Neural cell (in vitro differentiated cells): ENCODE data around the gene RTN4RL1. TPM values are rescaled to one million over a fixed set of nuclear protein-coding genes. Genes with fewer than 3 reads are reported as not detected.

Source experiments
- H2AFZ ChIP-seq: fragments of 200-600, 300-800 bp; sonication (generic), shearing (Covaris generic); 2 replicates; pipeline ENCODE4 v1.6.0; 2014; ENCODE audit warnings: low read depth, mild to moderate bottlenecking, antibody characterized with exemption, low read length, moderate library complexity
- H3F3A ChIP-seq: fragments of 200-600 bp; shearing (Covaris generic); 2 replicates; pipeline ENCODE4 v1.6.1; 2016; ENCODE audit warnings: mild to moderate bottlenecking, moderate library complexity, mixed read lengths, antibody characterized with exemption, low read length; ENCODE audit not compliant: insufficient read depth, poor library complexity, severe bottlenecking
- H3K27ac ChIP-seq: fragments of 200-600, 300-800 bp; sonication (generic), shearing (Covaris generic); 2 replicates; pipeline ENCODE4 v1.5.1; 2014; ENCODE audit warnings: mild to moderate bottlenecking, low read length, moderate library complexity
- H3K27me3 ChIP-seq: fragments of 300-800, 200-600 bp; sonication (generic), shearing (Covaris generic); 2 replicates; pipeline ENCODE4 v1.6.0; 2014; ENCODE audit warnings: mild to moderate bottlenecking, low read depth, low read length, moderate library complexity; ENCODE audit not compliant: insufficient read depth
- H3K36me3 ChIP-seq: fragments of 300-800, 200-600 bp; sonication (generic), shearing (Covaris generic); 2 replicates; pipeline ENCODE4 v1.5.1; 2014; ENCODE audit warnings: mild to moderate bottlenecking, antibody characterized with exemption, low read length, moderate library complexity; ENCODE audit not compliant: insufficient read depth
- H3K4me2 ChIP-seq: fragments of 300-800, 200-600 bp; sonication (generic), shearing (Covaris generic); 2 replicates; pipeline ENCODE4 v1.6.0; 2014; ENCODE audit warnings: mild to moderate bottlenecking, low read length
- H3K4me3 ChIP-seq: fragments of 300-800, 200-600 bp; sonication (generic), shearing (Covaris generic); 2 replicates; pipeline ENCODE4 v1.5.1; 2014; ENCODE audit warnings: mild to moderate bottlenecking, low read length, moderate library complexity
- H3K79me2 ChIP-seq: fragments of 200-600 bp; shearing (Covaris generic); replicated peaks from 2 replicates; pipeline ENCODE4 v1.6.0; 2014; ENCODE audit warnings: mild to moderate bottlenecking, low read length, moderate library complexity; ENCODE audit not compliant: insufficient read depth
- H3K9ac ChIP-seq: fragments of 300-800, 200-600 bp; sonication (generic), shearing (Covaris generic); 2 replicates; pipeline ENCODE4 v1.6.1; 2016; ENCODE audit warnings: mild to moderate bottlenecking, low read length, mixed read lengths
- H3K9me2 ChIP-seq: fragments of 200-600 bp; shearing (Covaris generic); 2 replicates; pipeline ENCODE4 v1.6.1; 2016; ENCODE audit warnings: mild to moderate bottlenecking, low read length, mixed read lengths; ENCODE audit not compliant: insufficient read depth
- H3K9me3 ChIP-seq: fragments of 200-600, 300-800 bp; sonication (generic), shearing (Covaris generic); 2 replicates; pipeline ENCODE4 v1.6.1; 2016; ENCODE audit warnings: mild to moderate bottlenecking, mixed run types, low read length, moderate library complexity, mixed read lengths
- H4K20me1 ChIP-seq: fragments of 200-600 bp; shearing (Covaris generic); 2 replicates; pipeline ENCODE4 v1.6.1; 2016; ENCODE audit warnings: mild to moderate bottlenecking, mixed run types; ENCODE audit not compliant: insufficient read depth
- CTCF ChIP-seq: fragments of 450-650 bp; IDR thresholded peaks from 2 replicates; pipeline ENCODE4 v1.5.1; 2014; ENCODE audit warnings: antibody characterized with exemption, mild to moderate bottlenecking, moderate library complexity; ENCODE audit not compliant: poor library complexity, severe bottlenecking
- EP300 ChIP-seq: fragments of 450-650 bp; conservative IDR thresholded peaks from 2 replicates; pipeline ENCODE4 v1.6.1; 2014; ENCODE audit warnings: antibody characterized with exemption, mild to moderate bottlenecking, moderate library complexity; ENCODE audit not compliant: poor library complexity, severe bottlenecking
- EZH2 ChIP-seq: fragments of 200-600, 300-800 bp; shearing (Covaris generic), sonication (generic); IDR thresholded peaks from 2 replicates; pipeline ENCODE4 v1.6.1; 2014; ENCODE audit warnings: antibody characterized with exemption, low read length, borderline replicate concordance, mild to moderate bottlenecking; ENCODE audit not compliant: insufficient read depth, poor library complexity, severe bottlenecking
- MXI1 ChIP-seq: fragments of 450-650 bp; conservative IDR thresholded peaks from 2 replicates; pipeline ENCODE4 v1.6.1; 2014; ENCODE audit warnings: antibody characterized with exemption, mild to moderate bottlenecking; ENCODE audit not compliant: poor library complexity, severe bottlenecking
- POLR2AphosphoS5 ChIP-seq: IDR thresholded peaks from 2 replicates; pipeline ENCODE4 v1.6.1; 2012
- RAD21 ChIP-seq: fragments of 450-650 bp; conservative IDR thresholded peaks from 2 replicates; pipeline ENCODE4 v1.6.1; 2014; ENCODE audit warnings: antibody characterized with exemption, mild to moderate bottlenecking, moderate library complexity
- SMC3 ChIP-seq: fragments of 450-650 bp; conservative IDR thresholded peaks from 2 replicates; pipeline ENCODE4 v1.6.1; 2014; ENCODE audit warnings: antibody characterized with exemption, mild to moderate bottlenecking, moderate library complexity; ENCODE audit not compliant: poor library complexity
- TAF1 ChIP-seq: IDR thresholded peaks from 2 replicates; pipeline ENCODE4 v1.6.1; 2012; ENCODE audit warnings: low read depth
- polyA plus RNA-seq: library from polyadenylated mRNA; depleted of rRNA; stranded (reverse); fragments of >200 nt; gene quantifications from 2 replicates; pipeline ENCODE4 v1.2.3, GENCODE V29; 2014
- TF ChIP-seq, protein P1 (sequence below): IDR thresholded peaks from 2 replicates; pipeline ENCODE4 v1.6.1; 2012; ENCODE audit warnings: borderline replicate concordance

Gene RTN4RL1
- polyA plus RNA-seq, 1 donor from 2014 or later = 8.1 TPM

DNA sequence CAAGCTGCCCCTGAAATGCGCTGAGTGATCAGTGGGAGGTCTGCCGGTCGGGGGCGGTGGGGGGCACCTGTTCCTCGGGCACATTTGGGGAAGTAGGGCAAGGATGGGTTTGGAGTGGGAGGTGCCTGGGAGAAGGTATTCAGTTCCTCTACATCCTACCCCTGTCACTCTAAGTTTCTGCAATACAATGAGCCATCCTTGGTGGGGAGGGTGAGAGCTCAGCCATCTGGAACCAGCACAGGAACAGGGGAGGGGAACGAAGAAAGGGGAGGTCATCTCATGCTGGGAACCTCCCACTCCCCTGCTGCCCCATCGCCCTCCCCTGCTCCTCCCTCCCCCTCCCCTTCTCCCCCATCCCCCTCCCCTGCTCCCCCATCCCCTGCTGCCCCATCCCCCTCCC lies 9.0 kb upstream of the RTN4RL1 start:
- H3K4me2 ChIP-seq = no peak overlapping the region
- H3K27me3 ChIP-seq = no peaks in the 10 kb centered on the region
- H3K79me2 ChIP-seq = no peaks in the 10 kb centered on the region
- no peaks in the 10 kb centered on the region for H3F3A ChIP-seq
- no peaks in the 10 kb centered on the region for H3K9me2 ChIP-seq
- no peaks in the 10 kb centered on the region for H4K20me1 ChIP-seq
- no peaks in the 10 kb centered on the region for H3K9me3 ChIP-seq
- no peak overlapping the region for H2AFZ ChIP-seq
- TF ChIP-seq, protein P1, sequence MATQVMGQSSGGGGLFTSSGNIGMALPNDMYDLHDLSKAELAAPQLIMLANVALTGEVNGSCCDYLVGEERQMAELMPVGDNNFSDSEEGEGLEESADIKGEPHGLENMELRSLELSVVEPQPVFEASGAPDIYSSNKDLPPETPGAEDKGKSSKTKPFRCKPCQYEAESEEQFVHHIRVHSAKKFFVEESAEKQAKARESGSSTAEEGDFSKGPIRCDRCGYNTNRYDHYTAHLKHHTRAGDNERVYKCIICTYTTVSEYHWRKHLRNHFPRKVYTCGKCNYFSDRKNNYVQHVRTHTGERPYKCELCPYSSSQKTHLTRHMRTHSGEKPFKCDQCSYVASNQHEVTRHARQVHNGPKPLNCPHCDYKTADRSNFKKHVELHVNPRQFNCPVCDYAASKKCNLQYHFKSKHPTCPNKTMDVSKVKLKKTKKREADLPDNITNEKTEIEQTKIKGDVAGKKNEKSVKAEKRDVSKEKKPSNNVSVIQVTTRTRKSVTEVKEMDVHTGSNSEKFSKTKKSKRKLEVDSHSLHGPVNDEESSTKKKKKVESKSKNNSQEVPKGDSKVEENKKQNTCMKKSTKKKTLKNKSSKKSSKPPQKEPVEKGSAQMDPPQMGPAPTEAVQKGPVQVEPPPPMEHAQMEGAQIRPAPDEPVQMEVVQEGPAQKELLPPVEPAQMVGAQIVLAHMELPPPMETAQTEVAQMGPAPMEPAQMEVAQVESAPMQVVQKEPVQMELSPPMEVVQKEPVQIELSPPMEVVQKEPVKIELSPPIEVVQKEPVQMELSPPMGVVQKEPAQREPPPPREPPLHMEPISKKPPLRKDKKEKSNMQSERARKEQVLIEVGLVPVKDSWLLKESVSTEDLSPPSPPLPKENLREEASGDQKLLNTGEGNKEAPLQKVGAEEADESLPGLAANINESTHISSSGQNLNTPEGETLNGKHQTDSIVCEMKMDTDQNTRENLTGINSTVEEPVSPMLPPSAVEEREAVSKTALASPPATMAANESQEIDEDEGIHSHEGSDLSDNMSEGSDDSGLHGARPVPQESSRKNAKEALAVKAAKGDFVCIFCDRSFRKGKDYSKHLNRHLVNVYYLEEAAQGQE = no peak
- TF ChIP-seq SMC3 = no peak
- TF ChIP-seq EP300 = no peak
- no peak for TF ChIP-seq EZH2
- no peak for TF ChIP-seq POLR2AphosphoS5
- no peak for TF ChIP-seq CTCF
- no peak for TF ChIP-seq RAD21
- TF ChIP-seq TAF1 = no peak
- TF ChIP-seq MXI1 = no peak
- H3K27ac ChIP-seq = no peak overlapping the region
- H3K36me3 ChIP-seq = no peaks in the 10 kb centered on the region
- no peak overlapping the region for H3K4me3 ChIP-seq
- H3K9ac ChIP-seq = no peak overlapping the region

DNA sequence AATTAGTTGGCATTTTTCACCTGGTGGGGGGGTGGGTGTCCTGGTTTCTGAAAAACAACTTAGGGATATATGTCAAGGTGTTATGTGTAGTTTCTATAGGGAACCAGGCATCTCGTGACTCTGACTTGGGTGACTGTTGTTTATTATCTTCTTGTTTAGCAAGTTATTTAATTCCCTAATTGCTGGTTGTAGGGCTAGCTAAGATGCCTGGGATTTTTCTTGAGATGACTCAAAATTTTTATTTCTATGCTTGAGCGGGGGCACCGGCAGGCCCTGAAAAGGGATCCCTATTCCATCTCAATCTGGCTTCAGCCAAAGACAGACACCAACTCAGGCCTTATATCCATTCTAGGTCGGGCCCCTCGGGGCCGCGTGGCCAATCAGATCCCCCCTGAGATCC lies 8.0 kb upstream of the RTN4RL1 start:
- Histone ChIP-seq H3K9me2 (no peaks in the 10 kb centered on the region), H3F3A (no peaks in the 10 kb centered on the region), H3K27ac (no peak overlapping the region), H3K36me3 (no peaks in the 10 kb centered on the region), H4K20me1 (no peaks in the 10 kb centered on the region), H3K79me2 (no peaks in the 10 kb centered on the region), H3K27me3 (no peaks in the 10 kb centered on the region), H2AFZ (no peak overlapping the region), H3K9ac (no peak overlapping the region), H3K4me3 (no peak overlapping the region), H3K9me3 (no peaks in the 10 kb centered on the region), H3K4me2 (no peak overlapping the region)
- TF ChIP-seq EP300 = no peak
- TF ChIP-seq EZH2 = no peak
- TF ChIP-seq SMC3 = no peak
- TF ChIP-seq TAF1 = no peak
- TF ChIP-seq, protein P1 = no peak
- no peak for TF ChIP-seq CTCF
- no peak for TF ChIP-seq POLR2AphosphoS5
- TF ChIP-seq MXI1 = no peak
- no peak for TF ChIP-seq RAD21
